Left colon (tissue), 2 donors: ENCODE data around the gene ARHGAP26. TPM values are rescaled to one million over a fixed set of nuclear protein-coding genes. Genes with fewer than 3 reads are reported as not detected.
"Not testable (repeated sequence)": the region's sequence is repeated elsewhere in the genome, so short reads cannot be mapped to it uniquely, and the experiment has no call there.

Experiments used
- ATAC-seq: fragments of 200-7000 bp; cut with Tn5 transposase; one replicate; pipeline ENCODE4 v1.9.1; 2020; ENCODE audit warnings: mild to moderate bottlenecking, moderate library complexity
- DNase-seq, 2 donors: peaks; one replicate each; pipeline ENCODE4 v3.0.0-alpha.2; 2020
- intact Hi-C, 2 donors: fragments of 100-400 bp; cut with DNase I in 1 of 2; cut with micrococcal nuclease in 1 of 2; formaldehyde crosslinking; loops; one replicate each; pipeline versions ENCODE4 v1.11.2 to v1.14.0; 2022; cut with DNase I, micrococcal nuclease
- total RNA-seq, 2 donors: library from RNA; stranded (reverse); fragmentation: NEBNext Ultra II Directional; extraction: Animal tissue kit (Norgen Biotek cat#: 25700); gene quantifications; one replicate each; pipeline ENCODE4 v1.2.1, GENCODE V29; 2021
- donor health status: DM: no; HTN: no; CAD: no.
- donor health status: DM: yes; HTN: yes; CAD: no.

Gene ARHGAP26
- total RNA-seq, 2 donors from 2014 or later, result 71.6 to 85.1 TPM

DNA sequence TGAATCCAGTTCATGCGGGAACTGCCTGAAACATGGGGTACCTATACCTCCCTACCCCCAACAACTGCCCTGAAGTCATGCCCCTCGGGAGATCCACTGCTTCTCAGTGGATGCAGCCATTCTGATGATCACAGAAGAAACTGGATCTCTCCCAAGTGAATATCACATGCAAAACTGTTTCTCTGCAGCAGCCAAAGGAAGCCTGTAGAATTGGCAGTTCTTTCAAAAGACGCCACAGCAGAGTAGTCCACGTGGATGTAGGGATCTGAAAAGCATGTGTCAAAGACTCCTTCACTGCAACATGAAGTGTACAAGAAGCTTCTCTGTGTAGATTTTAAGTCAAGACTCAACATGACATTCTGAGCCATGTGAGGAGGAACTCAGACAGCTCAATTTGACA, 346.6 kb downstream of the ARHGAP26 start:
- no peak for ATAC-seq
- no peak for DNase-seq
- intact Hi-C loops, result no loop called here

DNA sequence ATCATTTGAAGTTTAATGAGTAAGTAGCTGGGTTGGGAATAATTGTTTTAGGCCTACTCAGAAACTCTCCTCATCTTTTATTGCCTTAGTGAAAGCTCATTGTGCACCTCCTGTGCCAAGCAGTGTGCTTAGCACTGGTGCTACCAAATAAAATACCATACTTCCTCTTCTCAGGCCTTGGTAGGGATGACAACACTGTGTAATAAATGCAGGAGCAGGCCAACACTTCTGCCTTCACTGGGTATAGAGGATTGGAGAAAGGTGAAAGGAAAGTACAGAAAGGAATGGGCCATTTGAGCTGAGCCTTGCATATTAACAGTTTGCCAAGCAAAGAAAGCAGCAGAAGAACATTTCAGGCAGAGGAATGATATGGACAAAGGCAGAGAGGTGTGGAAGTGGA, 347.6 kb downstream of the ARHGAP26 start:
- DNase-seq, result no peak
- intact Hi-C loops, result no loop called here
- peak; percentile 72 for ATAC-seq

DNA sequence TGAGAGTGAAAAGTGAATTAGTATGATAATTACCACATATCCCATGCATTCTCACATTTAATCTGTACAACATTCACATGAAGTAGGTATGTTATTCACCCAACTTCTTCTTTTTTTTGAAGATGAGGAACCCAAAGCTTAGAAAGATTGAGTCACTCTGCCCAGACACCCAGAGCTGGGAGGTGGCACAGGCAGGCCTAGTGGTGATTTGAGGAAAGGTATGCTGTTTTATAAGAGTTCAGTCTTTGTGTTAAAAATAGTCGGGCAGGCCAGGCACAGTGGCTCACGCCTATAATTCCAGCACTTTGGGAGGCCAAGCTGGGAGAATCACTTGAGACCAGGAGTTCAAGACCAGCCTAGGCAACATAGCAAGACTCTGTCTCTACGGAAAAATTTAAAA, 348.0 kb downstream of the ARHGAP26 start:
- no peak for DNase-seq
- no peak for ATAC-seq
- intact Hi-C loops, result no loop called here

DNA sequence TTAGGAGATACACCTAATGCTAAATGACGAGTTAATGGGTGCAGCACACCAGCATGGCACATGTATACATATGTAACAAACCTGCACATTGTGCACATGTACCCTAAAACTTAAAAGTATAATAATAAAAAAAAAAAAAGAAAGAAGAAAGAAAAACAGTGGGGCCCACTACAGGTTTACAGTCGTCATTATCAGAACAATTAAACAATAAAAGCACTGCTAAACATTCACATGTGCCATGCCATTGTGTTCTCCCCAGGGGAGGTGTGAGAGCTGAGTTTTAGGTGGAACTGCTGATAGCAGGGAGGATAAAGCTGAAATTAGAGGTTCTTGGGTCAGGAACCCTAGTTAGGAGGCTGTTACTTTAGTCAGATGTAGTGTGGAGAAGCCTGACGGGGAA, 348.6 kb downstream of the ARHGAP26 start:
- DNase-seq, intact Hi-C loops: not testable (repeated sequence)
- peak; percentile 74 for ATAC-seq

DNA sequence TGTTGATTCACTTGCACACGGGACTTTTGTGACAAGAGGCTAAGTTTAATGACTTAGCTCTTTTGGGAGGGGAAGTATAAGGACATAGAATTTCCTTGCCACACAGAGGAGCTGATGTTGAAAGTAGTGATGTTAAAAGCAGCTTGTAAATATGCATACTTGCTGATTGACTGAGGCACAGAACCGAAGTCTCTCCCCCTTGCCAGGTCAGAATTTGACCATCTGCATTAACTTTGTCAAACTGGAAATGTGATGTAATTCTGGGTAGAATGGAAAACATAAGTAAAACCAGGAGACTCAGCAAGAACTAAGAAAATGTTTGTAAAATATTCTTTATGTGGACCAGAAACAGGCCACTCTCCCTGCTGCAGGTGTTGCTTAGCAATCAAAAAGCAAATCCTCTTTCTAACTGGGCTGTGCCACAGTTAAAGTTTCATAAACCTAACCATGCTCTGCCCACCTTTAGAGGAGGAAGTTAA, 349.2 kb downstream of the ARHGAP26 start:
- ATAC-seq, result peak; percentile 53
- intact Hi-C loops, result no loop called here

DNA sequence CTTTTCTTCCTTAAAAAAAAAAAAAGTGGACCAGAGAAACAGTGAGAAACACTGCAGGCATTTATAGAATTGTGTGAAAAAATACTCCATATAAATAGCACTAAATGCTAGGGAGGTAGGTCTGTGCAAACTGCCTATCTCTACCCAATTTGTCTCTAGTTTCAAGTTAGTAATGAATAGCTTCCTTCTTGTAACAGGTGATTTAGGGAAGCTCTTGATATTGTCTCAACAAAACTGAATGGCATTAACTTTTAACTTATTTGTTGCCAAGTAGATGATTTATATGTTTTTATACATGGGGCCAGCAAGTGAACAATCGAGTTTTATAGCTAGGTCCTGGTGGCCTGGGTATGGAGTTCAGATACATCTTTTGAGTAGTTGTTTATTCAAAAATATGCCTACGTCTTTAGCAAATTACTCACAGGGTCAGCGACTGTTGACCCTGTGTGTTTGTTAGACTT, 349.7 kb downstream of the ARHGAP26 start:
- intact Hi-C loops, result no loop called here
- peak; percentile 11 for ATAC-seq
- no peak for DNase-seq

More for the DNA sequence above, 349.2 kb downstream of the ARHGAP26 start:
- DNase-seq, result no peak

DNA sequence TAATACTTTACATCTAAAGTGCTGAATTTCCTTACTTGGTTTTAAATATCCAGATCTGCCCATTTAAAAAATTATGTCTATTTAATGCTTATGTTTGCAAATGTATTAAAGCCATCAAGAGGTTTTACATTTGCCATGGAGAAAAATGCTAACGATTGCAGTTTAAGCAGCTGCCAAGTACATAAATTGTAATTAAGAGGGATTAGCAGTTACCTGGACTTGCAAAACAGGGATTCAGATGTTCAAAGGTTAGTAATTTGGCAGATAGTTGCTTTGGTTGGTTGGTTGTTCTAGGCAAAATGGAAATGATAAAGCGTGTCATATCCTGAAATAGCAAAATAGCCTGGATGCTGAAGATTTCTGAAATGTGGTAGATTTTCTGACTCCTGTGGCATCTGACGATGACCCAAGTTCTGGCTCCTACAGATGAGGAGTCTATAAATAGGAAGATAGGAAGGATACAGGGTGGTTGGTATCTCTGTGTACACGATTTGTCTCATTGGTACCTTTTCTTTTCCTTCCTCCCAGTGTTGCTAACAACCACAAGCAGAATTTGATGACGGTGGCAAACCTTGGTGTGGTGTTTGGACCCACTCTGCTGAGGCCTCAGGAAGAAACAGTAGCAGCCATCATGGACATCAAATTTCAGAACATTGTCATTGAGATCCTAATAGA, 350.4 kb downstream of the ARHGAP26 start:
- no peak for DNase-seq
- no peak for ATAC-seq
- intact Hi-C loops, result no loop called here

DNA sequence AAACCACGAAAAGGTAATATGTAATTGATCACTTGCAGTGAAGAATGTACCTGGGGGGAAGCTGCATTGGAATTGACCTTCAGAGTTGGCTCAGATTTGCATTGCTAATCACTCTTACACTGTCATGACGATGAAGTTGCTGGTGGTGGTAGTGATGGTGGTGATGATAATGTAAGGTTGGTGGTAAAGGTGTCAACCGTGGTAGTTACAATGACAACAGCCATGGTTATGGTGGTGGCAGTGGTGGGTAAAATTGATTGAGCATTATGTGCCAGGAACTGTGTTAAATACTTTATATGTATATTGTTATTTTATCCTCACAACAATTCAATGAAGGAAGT, 350.9 kb downstream of the ARHGAP26 start:
- ATAC-seq (no peak), DNase-seq (no peak)
- intact Hi-C loops, result no loop called here

DNA sequence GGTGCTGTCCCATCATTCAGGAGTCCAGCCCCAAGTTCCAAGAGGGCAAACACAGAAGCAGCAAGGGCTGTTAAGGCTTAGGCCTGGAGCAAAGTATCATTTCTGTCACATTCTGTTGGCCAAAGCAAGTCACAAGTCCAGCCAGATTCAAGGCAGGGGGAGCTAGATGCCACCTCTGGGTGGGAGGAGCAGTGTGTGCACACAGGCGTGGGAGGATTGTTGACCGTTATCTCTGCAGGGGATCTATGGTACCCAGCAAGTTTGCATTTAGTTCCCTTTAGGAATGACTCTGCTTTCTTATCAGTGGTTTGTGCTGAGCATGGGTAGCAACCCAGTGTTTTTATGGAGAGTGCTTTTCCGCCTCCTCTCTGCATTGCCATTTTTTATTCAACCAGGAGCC, 354.4 kb downstream of the ARHGAP26 start:
- ATAC-seq, result no peak
- intact Hi-C loops, result no loop called here
- no peak for DNase-seq

DNA sequence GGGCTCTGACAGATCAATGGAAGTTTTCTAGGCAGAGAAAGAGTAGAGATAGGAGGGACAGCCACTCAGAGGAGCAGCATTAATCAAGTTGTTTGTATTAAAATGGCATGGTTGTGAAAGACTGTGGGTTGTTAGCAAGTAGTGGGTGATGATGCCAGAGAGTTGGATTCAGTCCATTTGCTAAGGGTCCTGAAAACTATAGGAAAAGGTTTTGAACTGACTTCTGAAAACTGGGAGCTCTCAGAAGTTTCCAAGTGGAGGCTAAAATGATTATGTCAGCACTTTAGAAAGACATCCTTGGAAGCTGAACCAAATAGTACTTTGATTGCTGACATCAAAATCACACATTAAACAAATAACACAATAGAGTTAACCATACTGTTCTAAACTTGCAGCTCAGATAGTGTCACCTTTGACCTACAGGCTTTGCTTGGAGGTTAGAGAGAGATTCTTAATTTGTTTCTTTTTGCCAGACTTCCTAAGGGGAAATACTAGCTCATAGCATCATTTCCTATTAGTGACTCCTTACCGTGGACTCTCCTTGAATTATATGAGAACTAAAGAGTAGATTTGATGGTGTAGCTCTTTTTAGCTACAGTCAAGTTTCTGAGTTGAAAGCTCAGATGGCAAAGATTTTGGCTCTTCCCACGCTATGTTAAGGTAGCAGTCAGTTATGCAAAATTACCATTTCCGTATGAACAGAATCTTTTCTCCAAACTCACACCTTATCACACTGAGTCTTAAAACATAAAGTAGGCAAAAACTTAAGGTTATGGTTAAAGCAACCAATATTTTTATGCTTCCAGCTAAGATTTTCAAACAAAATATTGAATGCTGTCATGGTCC, 356.2 kb downstream of the ARHGAP26 start:
- no peak for ATAC-seq
- intact Hi-C loops, result no loop called here
- no peak for DNase-seq

DNA sequence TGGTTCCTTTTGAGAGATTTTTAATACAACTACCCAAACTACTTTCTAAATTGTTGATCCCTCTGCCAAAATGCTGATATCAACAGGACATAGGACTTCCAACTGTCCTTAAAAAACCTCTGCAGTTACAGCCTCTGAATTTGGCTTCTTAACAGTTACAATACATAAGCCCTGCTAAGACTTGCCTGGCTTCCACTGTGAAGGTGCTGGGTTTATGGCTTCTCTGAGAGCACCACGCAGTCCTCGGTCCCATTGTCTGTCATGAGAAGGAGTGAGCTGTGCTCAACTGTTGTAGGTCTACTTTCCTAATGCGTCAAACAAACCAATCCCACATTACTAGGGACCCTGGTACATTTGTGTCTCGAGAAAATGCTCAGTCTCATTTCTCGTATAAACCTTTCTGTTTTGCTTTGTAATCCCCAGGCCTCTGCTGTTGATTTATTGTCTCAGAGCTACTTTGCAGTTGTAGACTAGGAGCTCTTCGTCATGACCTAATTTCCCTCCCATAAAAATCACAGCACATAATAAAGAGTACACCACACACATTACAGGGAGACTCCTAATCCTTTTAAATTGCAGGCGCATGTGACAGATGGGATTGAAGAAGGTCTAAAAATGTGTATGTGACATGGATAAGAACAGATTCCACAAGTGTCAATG, 358.4 kb downstream of the ARHGAP26 start:
- DNase-seq (no peak), ATAC-seq (peak; percentile 91)
- intact Hi-C loops, result no loop called here

DNA sequence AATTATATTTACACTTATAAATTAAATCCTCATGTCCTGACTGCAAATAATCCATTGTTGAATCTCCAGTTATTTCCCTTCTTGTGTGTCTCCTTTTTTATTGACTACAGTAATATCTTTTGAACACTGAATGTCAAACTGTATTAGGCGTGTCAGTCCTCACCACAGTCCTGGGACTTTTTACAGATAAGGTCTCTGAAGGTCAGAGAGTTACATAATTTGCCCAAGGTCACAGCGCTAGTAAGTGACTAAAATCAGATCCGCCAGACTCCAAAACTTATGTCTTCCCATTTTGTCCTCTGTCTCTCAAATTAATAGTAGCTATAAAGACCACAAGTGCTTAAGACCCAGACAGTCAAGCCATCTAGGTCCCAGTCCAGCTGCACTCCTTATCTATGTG, 359.0 kb downstream of the ARHGAP26 start:
- DNase-seq, result no peak
- intact Hi-C loops, result no loop called here
- no peak for ATAC-seq

DNA sequence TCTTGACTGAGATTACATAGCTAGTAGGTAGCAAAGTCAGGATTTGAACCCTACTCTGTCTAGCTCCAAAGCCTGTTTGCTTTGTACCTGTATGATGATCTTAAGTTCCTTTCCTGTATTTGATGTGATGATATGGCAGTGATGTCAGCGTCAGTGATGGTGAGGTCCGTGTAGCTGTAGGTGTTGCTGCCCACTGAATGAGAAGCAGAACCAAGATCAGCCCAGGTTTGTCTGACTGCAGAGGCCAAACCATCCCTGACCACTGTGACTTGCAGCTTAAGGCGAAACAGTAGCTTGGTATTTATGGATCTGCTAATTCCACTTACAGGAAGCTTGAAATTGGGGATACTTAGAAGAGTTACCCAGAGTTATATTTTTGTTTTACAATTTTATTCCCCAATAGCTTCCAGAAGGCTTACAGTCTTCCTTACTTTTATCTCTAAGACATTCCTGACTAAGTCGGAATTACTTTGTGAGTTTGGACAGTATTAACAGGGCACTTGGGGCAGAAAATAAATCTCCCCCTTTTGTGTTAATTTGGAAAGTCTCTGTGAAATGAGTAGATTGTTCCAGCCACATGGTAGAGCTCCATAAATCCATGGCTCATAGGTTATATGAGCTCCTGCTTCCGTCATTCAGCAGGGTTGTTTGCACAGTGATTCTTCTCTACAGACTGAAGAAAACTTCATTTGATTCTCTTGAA, 359.9 kb downstream of the ARHGAP26 start:
- intact Hi-C loops, result no loop called here
- DNase-seq (no peak), ATAC-seq (peak; percentile 60)

DNA sequence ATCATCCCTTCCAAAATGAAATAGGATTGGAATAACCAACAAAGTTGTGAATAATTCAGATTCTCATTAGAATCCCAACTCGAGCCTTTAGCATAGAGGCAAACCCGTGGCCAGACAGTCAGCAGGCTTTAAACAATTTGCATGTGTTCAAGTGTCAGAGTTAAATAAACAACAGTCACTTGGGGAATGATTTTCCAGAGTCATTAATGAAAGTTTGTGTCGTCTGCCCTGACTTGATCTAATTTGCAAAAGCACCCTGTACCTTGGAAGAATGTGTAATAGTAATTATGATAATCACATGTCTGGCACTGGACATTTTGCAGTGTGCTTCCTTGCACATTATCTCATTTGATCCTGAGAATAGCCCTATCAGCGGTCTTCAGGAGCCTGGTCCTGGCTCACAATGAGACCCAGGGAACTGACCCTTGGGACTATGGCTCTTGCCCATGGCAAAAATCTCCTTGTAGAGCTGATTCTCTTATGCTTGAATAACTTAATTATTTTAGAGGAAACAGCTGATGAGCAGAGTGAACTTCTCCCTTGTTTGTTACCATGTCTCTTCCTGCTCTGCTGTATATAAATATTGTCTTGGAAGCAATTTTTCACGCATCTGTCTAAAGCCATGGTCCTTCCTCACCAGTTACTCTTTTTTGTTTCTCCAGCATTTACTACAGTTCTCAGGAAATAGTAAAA, 360.6 kb downstream of the ARHGAP26 start:
- DNase-seq (no peak), ATAC-seq (no peak)
- intact Hi-C loops, result no loop called here

DNA sequence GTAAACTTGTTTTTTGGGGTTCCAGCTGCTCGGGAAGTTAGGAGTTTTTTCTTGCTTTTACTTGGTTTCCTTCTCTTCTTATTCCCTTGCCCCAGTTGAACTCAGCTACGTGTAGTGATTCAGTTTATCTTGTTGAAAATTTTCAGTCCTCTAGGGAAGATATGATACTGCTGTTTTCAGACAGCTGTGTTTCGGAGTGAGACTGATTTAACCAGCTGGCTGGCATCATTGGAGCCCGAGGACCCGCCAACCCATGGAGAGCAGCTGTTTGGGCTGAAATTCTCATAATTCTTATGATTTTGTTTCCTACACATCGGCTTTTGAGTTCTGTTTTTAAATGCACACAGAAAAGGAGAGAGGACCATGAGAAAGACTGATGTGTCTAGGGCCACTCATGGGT, 361.8 kb downstream of the ARHGAP26 start:
- no peak for DNase-seq
- no peak for ATAC-seq
- intact Hi-C loops, result no loop called here

DNA sequence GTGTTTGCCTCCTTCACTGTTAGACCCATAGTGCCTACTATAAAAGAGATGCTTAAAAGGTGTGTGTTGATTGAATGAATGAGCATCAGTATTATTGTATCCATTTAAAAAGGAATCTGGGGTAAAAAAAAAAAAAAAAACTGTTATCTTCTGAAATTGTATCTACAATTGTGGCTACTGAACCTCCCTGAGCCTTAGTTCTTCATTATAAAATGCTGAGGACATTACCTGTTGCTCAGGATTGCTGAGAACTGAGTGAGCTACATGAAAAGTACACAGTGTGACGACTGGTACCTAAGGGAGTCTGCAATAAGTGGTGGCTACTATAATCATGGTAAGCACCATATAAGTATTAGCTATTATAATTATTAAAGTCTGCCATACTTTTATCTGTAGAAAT, 362.6 kb downstream of the ARHGAP26 start:
- ATAC-seq (no peak), DNase-seq (no peak)
- intact Hi-C loops, result no loop called here

DNA sequence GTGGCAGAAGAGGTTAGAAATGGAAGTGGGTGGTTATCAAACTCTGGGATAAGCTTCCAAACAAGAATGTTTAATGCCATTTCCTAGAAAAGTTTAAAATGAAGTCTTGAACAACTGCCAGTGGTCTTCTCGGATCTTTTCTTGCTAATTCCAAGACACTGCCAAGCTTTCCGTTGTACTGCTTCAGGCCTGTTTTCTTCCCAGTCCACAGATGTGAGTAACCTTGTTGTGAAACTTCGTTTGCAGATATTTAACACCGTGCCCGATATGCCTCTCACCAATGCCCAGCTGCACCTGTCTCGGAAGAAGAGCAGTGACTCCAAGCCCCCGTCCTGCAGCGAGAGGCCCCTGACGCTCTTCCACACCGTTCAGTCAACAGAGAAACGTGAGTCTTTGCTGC, 363.5 kb downstream of the ARHGAP26 start:
- DNase-seq (no peak), ATAC-seq (no peak)
- intact Hi-C loops, result no loop called here

DNA sequence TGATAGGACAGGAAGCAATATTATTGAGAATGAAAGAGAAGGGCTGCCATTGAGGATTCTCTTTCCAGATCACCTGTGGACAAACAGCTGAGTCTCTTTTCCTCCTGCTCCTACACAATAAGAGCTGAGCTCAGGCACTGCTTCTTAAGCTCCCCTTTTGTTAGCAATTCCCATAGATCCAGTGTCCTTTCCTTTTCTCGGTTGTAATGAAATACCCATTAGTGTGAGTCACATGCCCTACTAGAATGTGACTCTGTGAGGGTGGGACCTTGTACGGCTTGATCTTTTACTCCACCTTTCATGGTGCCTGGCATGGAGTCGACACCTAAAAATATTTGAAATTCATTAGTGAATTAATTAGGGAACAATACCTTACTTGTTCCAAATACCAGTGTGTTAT, 364.1 kb downstream of the ARHGAP26 start:
- intact Hi-C loops, result no loop called here
- no peak for DNase-seq
- no peak for ATAC-seq

DNA sequence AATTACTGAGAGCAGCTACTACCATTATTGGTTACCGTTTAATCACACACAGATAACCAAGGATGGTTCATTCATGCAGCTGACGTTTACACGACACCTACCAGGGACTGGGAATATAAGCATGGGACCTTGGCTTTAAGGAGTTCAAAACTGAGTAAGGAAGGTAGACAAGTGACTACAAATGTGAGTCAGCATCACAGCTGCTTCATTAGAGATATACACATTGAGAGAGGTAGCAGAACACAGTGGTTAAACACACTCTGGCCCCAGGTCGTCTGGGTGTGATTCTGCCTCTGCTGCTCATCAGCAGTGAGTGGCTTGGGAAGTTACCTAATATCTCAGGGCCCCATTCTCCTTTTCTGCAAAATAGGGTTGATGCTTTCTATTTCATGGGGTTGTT, 364.7 kb downstream of the ARHGAP26 start:
- intact Hi-C loops, result no loop called here
- no peak for DNase-seq
- ATAC-seq, result no peak
